Neutrophil (primary cell): ENCODE data around the gene ACP4.

Experiments used
- H3K27ac ChIP-seq: fragments of 200-600 bp; sonication (generic); 2 replicates; pipeline ENCODE4 v1.5.1; 2016; ENCODE audit warnings: mild to moderate bottlenecking, moderate library complexity
- H3K27me3 ChIP-seq: fragments of 200-600 bp; sonication (generic); 2 replicates; pipeline ENCODE4 v1.6.0; 2016; ENCODE audit warnings: mild to moderate bottlenecking
- H3K36me3 ChIP-seq: fragments of 200-600 bp; sonication (generic); 2 replicates; pipeline ENCODE4 v1.5.1; 2017
- H3K4me1 ChIP-seq, 2 experiments: fragments of 200-600 bp in 1 of 2; sonication (generic) in 1 of 2; 1 replicate in 1 of 2; 2 replicates in 1 of 2; pipeline versions ENCODE4 v1.5.1 to v1.6.1; 2013 to 2016; ENCODE audit warnings: low read depth in 1 of 2, low read length in 1 of 2, mild to moderate bottlenecking in 1 of 2, moderate library complexity in 1 of 2; ENCODE audit not compliant: control insufficient read depth in 1 of 2, insufficient read depth in 1 of 2
- H3K4me3 ChIP-seq, 2 experiments: fragments of 200-600 bp in 1 of 2; sonication (generic) in 1 of 2; 1 replicate in 1 of 2; 2 replicates in 1 of 2; pipeline ENCODE4 v1.5.1; 2013 to 2016; ENCODE audit warnings: low read depth in 1 of 2, low read length in 1 of 2, mild to moderate bottlenecking in 1 of 2, moderate library complexity in 1 of 2
- H3K9me3 ChIP-seq: fragments of 200-600 bp; sonication (generic); 2 replicates; pipeline ENCODE4 v1.5.1; 2016
- CTCF ChIP-seq: fragments of 200-600 bp; sonication (generic); IDR thresholded peaks from 2 replicates; pipeline ENCODE4 v1.5.1; 2016; ENCODE audit warnings: antibody characterized with exemption

ACP4 gene

GRCh38 chr19:50776131-50776530 lies 14.1 kb upstream of the ACP4 start:
- Histone ChIP-seq H3K4me3 (no peak overlapping the region), H3K4me1 (no peaks in the 10 kb centered on the region), H3K27ac (no peak overlapping the region), H3K9me3 (no peaks in the 10 kb centered on the region), H3K27me3 (peaks cover 65% of the 10 kb centered on the region), H3K36me3 (no peaks in the 10 kb centered on the region)
- TF ChIP-seq CTCF, result no peak

GRCh38 chr19:50777261-50777660 lies 13.0 kb upstream of the ACP4 start:
- TF ChIP-seq CTCF, result no peak
- Histone ChIP-seq H3K36me3 (no peaks in the 10 kb centered on the region), H3K4me3 (no peak overlapping the region), H3K4me1 (no peaks in the 10 kb centered on the region), H3K27me3 (peaks cover 75% of the 10 kb centered on the region), H3K27ac (no peak overlapping the region), H3K9me3 (no peaks in the 10 kb centered on the region)

- Histone ChIP-seq H3K9me3 (no peaks in the 10 kb centered on the region), H3K4me3 (no peak overlapping the region), H3K36me3 (no peaks in the 10 kb centered on the region), H3K27ac (no peak overlapping the region), H3K27me3 (peaks cover 80% of the 10 kb centered on the region), H3K4me1 (no peaks in the 10 kb centered on the region)
- no peak for TF ChIP-seq CTCF
Measured at GRCh38 chr19:50777830-50778303, 12.3 kb upstream of the ACP4 start.

- H3K27me3 ChIP-seq, result peaks cover 81% of the 10 kb centered on the region
- TF ChIP-seq CTCF, result no peak
Measured at GRCh38 chr19:50778906-50779430, 11.2 kb upstream of the ACP4 start.

GRCh38 chr19:50779504-50780457 lies 10.4 kb upstream of the ACP4 start:
- H3K36me3 ChIP-seq, result no peaks in the 10 kb centered on the region
- TF ChIP-seq CTCF, result no peak
- no peak overlapping the region for H3K27ac ChIP-seq
- H3K9me3 ChIP-seq, result no peaks in the 10 kb centered on the region
- H3K4me3 ChIP-seq, result no peak overlapping the region
- H3K27me3 ChIP-seq, result peaks cover 78% of the 10 kb centered on the region
- no peaks in the 10 kb centered on the region for H3K4me1 ChIP-seq

More at GRCh38 chr19:50778906-50779430, 11.2 kb upstream of the ACP4 start:
- Histone ChIP-seq H3K4me3 (no peak overlapping the region), H3K4me1 (no peaks in the 10 kb centered on the region), H3K27ac (no peak overlapping the region), H3K9me3 (no peaks in the 10 kb centered on the region), H3K36me3 (no peaks in the 10 kb centered on the region)
